DOHH2 (cell line): Measurements from ENCODE around the gene POU2F2.

ENCODE experiments used
- H3F3A ChIP-seq: fragments of 200-600 bp; sonication (generic), shearing (Covaris generic); 2 replicates; pipeline ENCODE4 v1.6.0; 2016; ENCODE audit warnings: antibody characterized with exemption, mild to moderate bottlenecking; ENCODE audit not compliant: control insufficient read depth, insufficient read depth
- H3K27ac ChIP-seq: fragments of 200-600 bp; sonication (generic); 2 replicates; pipeline ENCODE4 v1.5.1; 2014; ENCODE audit warnings: low read depth, mild to moderate bottlenecking, low read length, moderate library complexity
- H3K27me3 ChIP-seq: fragments of 200-600 bp; sonication (generic); 2 replicates; pipeline ENCODE4 v1.6.1; 2014; ENCODE audit warnings: mild to moderate bottlenecking, low read length, mixed read lengths; ENCODE audit not compliant: control insufficient read depth
- H3K36me3 ChIP-seq: fragments of 200-600 bp; sonication (generic); 2 replicates; pipeline ENCODE4 v1.6.1; 2014; ENCODE audit warnings: mild to moderate bottlenecking, low read length, moderate library complexity, mixed read lengths; ENCODE audit not compliant: control insufficient read depth
- H3K4me1 ChIP-seq: fragments of 200-600 bp; sonication (generic); 2 replicates; pipeline ENCODE4 v1.6.1; 2014; ENCODE audit warnings: mild to moderate bottlenecking, low read length, mixed read lengths; ENCODE audit not compliant: control insufficient read depth
- H3K4me2 ChIP-seq: fragments of 200-600 bp; sonication (generic); 2 replicates; pipeline ENCODE4 v1.6.0; 2014; ENCODE audit warnings: mild to moderate bottlenecking, low read length, moderate library complexity
- H3K4me3 ChIP-seq: fragments of 200-600 bp; sonication (generic); 2 replicates; pipeline ENCODE4 v1.5.1; 2014; ENCODE audit warnings: mild to moderate bottlenecking, low read length, mixed read lengths
- H3K79me2 ChIP-seq: fragments of 200-600 bp; sonication (generic); 2 replicates; pipeline ENCODE4 v1.6.1; 2014; ENCODE audit warnings: mild to moderate bottlenecking, low read length, mixed read lengths; ENCODE audit not compliant: control insufficient read depth
- H3K9me2 ChIP-seq: fragments of 200-600 bp; sonication (generic); replicated peaks from 2 replicates; pipeline ENCODE4 v1.6.1; 2014; ENCODE audit warnings: mild to moderate bottlenecking, low read length, mixed read lengths; ENCODE audit not compliant: control insufficient read depth
- H3K9me3 ChIP-seq: fragments of 200-600 bp; sonication (generic); 2 replicates; pipeline ENCODE4 v1.6.1; 2014; ENCODE audit warnings: antibody characterized with exemption, low read length, mixed read lengths; ENCODE audit not compliant: control insufficient read depth, insufficient read depth
- H4K20me1 ChIP-seq: fragments of 200-600 bp; sonication (generic); 2 replicates; pipeline ENCODE4 v1.6.0; 2014; ENCODE audit warnings: low read depth, mild to moderate bottlenecking, antibody characterized with exemption, low read length, moderate library complexity; ENCODE audit not compliant: control insufficient read depth, insufficient read depth
- CTCF ChIP-seq: fragments of 200-600 bp; sonication (generic); IDR thresholded peaks from one replicate; pipeline ENCODE4 v1.5.1; 2014; ENCODE audit warnings: antibody characterized with exemption, mild to moderate bottlenecking, low read depth, low read length; ENCODE audit not compliant: poor library complexity, severe bottlenecking
- EZH2phosphoT487 ChIP-seq: fragments of 200-600 bp; sonication (generic); IDR thresholded peaks from 2 replicates; pipeline ENCODE4 v1.6.1; 2017; ENCODE audit warnings: borderline replicate concordance, mild to moderate bottlenecking, antibody characterized with exemption, low read length, moderate library complexity, mixed read lengths

POU2F2 gene

GRCh38 chr19:42071247-42071646 lies 61.0 kb downstream of the POU2F2 start:
- H3K4me1 ChIP-seq = peaks cover 23% of the 10 kb centered on the region
- TF ChIP-seq EZH2phosphoT487 = no peak
- TF ChIP-seq CTCF = no peak
- no peak overlapping the region for H3K27ac ChIP-seq
- no peak overlapping the region for H3K4me3 ChIP-seq
- no peaks in the 10 kb centered on the region for H4K20me1 ChIP-seq
- H3K9me2 ChIP-seq = no peaks in the 10 kb centered on the region
- H3K9me3 ChIP-seq = no peaks in the 10 kb centered on the region
- no peak overlapping the region for H3K4me2 ChIP-seq
- no peaks in the 10 kb centered on the region; the same call in 1 of the 2 replicates for H3K36me3 ChIP-seq
- peaks cover 10% of the 10 kb centered on the region for H3F3A ChIP-seq
- H3K79me2 ChIP-seq = peaks cover 10% of the 10 kb centered on the region
- H3K27me3 ChIP-seq = peaks cover 29% of the 10 kb centered on the region

- Histone ChIP-seq H3K4me2 (no peak within 1 kb of the TSS), H4K20me1 (no peaks in the 10 kb centered on the region), H3K79me2 (peaks cover under 1% of the 10 kb centered on the region), H3F3A (peaks cover 10% of the 10 kb centered on the region), H3K4me1 (peaks cover 20% of the 10 kb centered on the region), H3K27ac (no peak within 1 kb of the TSS), H3K9me3 (no peaks in the 10 kb centered on the region), H3K27me3 (peaks cover 29% of the 10 kb centered on the region), H3K4me3 (no peak within 1 kb of the TSS), H3K9me2 (no peaks in the 10 kb centered on the region), H3K36me3 (no peaks in the 10 kb centered on the region)
- no peak for TF ChIP-seq EZH2phosphoT487
- no peak for TF ChIP-seq CTCF
Observed at GRCh38 chr19:42069619-42070351, 62.5 kb downstream of the POU2F2 start, which contains the start of gene GRIK5. Gene GRIK5, minus strand, starts transcription at chr19:42070206. Its CDS starts 4,436 bp downstream, at chr19:42065770.

- Histone ChIP-seq H3K27me3 (peaks cover 29% of the 10 kb centered on the region), H3K27ac (no peak overlapping the region), H3K4me3 (no peak overlapping the region), H3K9me3 (no peaks in the 10 kb centered on the region), H3K79me2 (no peaks in the 10 kb centered on the region), H4K20me1 (no peaks in the 10 kb centered on the region), H3F3A (peaks cover 6% of the 10 kb centered on the region; the same call in 1 of the 2 replicates), H3K4me2 (no peak overlapping the region), H3K36me3 (no peaks in the 10 kb centered on the region), H3K9me2 (no peaks in the 10 kb centered on the region), H3K4me1 (peaks cover 15% of the 10 kb centered on the region)
- TF ChIP-seq CTCF (no peak), EZH2phosphoT487 (no peak)
Observed at GRCh38 chr19:42068756-42069571, 63.3 kb downstream of the POU2F2 start.
